Mesodermal cell (in vitro differentiated cells): ENCODE results near the gene GNAO1.

Experiments used
- H3K27ac ChIP-seq: 2 replicates; pipeline ENCODE4 v1.7.0; 2013; ENCODE audit warnings: mild to moderate bottlenecking, low read depth, low read length, moderate library complexity; ENCODE audit not compliant: severe bottlenecking
- H3K36me3 ChIP-seq: 2 replicates; pipeline ENCODE4 v1.7.1; 2013; ENCODE audit warnings: mild to moderate bottlenecking, low read length, moderate library complexity; ENCODE audit not compliant: control insufficient read depth, insufficient read depth
- H3K4me1 ChIP-seq: one replicate; pipeline ENCODE4 v1.7.1; 2013; ENCODE audit warnings: mild to moderate bottlenecking, low read length; ENCODE audit not compliant: insufficient read depth, control insufficient read depth, poor library complexity, severe bottlenecking
- H3K4me3 ChIP-seq: 2 replicates; pipeline ENCODE4 v1.7.0; 2013; ENCODE audit warnings: low read length, control low read depth, mild to moderate bottlenecking; ENCODE audit not compliant: insufficient read depth, poor library complexity, severe bottlenecking; ENCODE audit errors: extremely low read depth
- H3K9me3 ChIP-seq: 2 replicates; pipeline ENCODE4 v1.7.1; 2013; ENCODE audit warnings: mild to moderate bottlenecking, low read length, moderate library complexity; ENCODE audit not compliant: control insufficient read depth
- WGBS, 2 experiments: methylation state at CpG; one replicate each; pipeline ENCODE4 v1.1.5; 2013; ENCODE audit warnings: missing lambda C conversion rate in 2 of 2; ENCODE audit not compliant: insufficient coverage in 2 of 2; 5-methylcytosine and 5-hydroxymethylcytosine counted together

Gene GNAO1

GRCh38 chr16:56257666-56258342 is 66.5 kb downstream of the GNAO1 start:
- H3K4me3 ChIP-seq: no peak overlapping the region
- no peak overlapping the region for H3K27ac ChIP-seq
- H3K36me3 ChIP-seq: no peaks in the 10 kb centered on the region
- no peaks in the 10 kb centered on the region for H3K9me3 ChIP-seq
- 78 to 94% methylated on average over 5 to 6 of the region's 8 CpGs for WGBS, 2 experiments
- no peaks in the 10 kb centered on the region for H3K4me1 ChIP-seq

GRCh38 chr16:56258508-56259424 is 67.5 kb downstream of the GNAO1 start:
- WGBS, 2 experiments: 92 to 93% methylated on average over 5 to 7 of the region's 8 CpGs
- no peaks in the 10 kb centered on the region for H3K9me3 ChIP-seq
- no peaks in the 10 kb centered on the region for H3K4me1 ChIP-seq
- no peaks in the 10 kb centered on the region for H3K36me3 ChIP-seq
- no peak overlapping the region for H3K4me3 ChIP-seq
- H3K27ac ChIP-seq: no peak overlapping the region

GRCh38 chr16:56259425-56259779 is 68.1 kb downstream of the GNAO1 start:
- Histone ChIP-seq H3K4me3 (no peak overlapping the region), H3K4me1 (no peaks in the 10 kb centered on the region), H3K27ac (no peak overlapping the region), H3K36me3 (no peaks in the 10 kb centered on the region), H3K9me3 (no peaks in the 10 kb centered on the region)
- WGBS, 2 experiments: 89 to 90% methylated on average over 3 of the region's 4 CpGs

- Histone ChIP-seq H3K4me3 (no peak overlapping the region), H3K4me1 (no peaks in the 10 kb centered on the region), H3K9me3 (no peaks in the 10 kb centered on the region), H3K27ac (no peak overlapping the region), H3K36me3 (no peaks in the 10 kb centered on the region)
- whole genome bisulfite sequencing, 2 experiments: 82 to 85% methylated on average over 7 to 13 of the region's 13 CpGs
Observed at GRCh38 chr16:56260378-56261160, 69.3 kb downstream of the GNAO1 start.

GRCh38 chr16:56261656-56262055 is 70.4 kb downstream of the GNAO1 start:
- WGBS, 2 experiments: 93 to 96% methylated on average over 5 to 7 of the region's 7 CpGs
- Histone ChIP-seq H3K36me3 (no peaks in the 10 kb centered on the region), H3K4me1 (no peaks in the 10 kb centered on the region), H3K9me3 (no peaks in the 10 kb centered on the region), H3K4me3 (no peak overlapping the region), H3K27ac (no peak overlapping the region)

- H3K4me3 ChIP-seq: no peak overlapping the region
- no peaks in the 10 kb centered on the region for H3K36me3 ChIP-seq
- no peak overlapping the region for H3K27ac ChIP-seq
- no peaks in the 10 kb centered on the region for H3K4me1 ChIP-seq
- no peaks in the 10 kb centered on the region for H3K9me3 ChIP-seq
- 96 to 100% methylated on average over 2 to 3 of the region's 5 CpGs for WGBS, 2 experiments
Observed at GRCh38 chr16:56262148-56262547, 70.9 kb downstream of the GNAO1 start.

GRCh38 chr16:56262551-56263245 is 71.4 kb downstream of the GNAO1 start:
- H3K4me1 ChIP-seq: no peaks in the 10 kb centered on the region
- no peak overlapping the region for H3K27ac ChIP-seq
- WGBS, 2 experiments: 91 to 95% methylated on average over 6 to 7 of the region's 9 CpGs
- H3K36me3 ChIP-seq: no peaks in the 10 kb centered on the region
- H3K4me3 ChIP-seq: no peak overlapping the region
- H3K9me3 ChIP-seq: no peaks in the 10 kb centered on the region

- peaks cover 3% of the 10 kb centered on the region for H3K4me1 ChIP-seq
- H3K27ac ChIP-seq: no peak overlapping the region
- WGBS, 2 experiments: 89 to 91% methylated on average over 6 to 9 of the region's 11 CpGs
- no peaks in the 10 kb centered on the region for H3K36me3 ChIP-seq
- H3K4me3 ChIP-seq: no peak overlapping the region
- H3K9me3 ChIP-seq: no peaks in the 10 kb centered on the region
Observed at GRCh38 chr16:56263711-56264608, 72.7 kb downstream of the GNAO1 start.

- no CpG with 5 or more reads among the region's 2 CpGs for WGBS, 2 experiments
Observed at GRCh38 chr16:56264609-56264972, 73.3 kb downstream of the GNAO1 start.

More at GRCh38 chr16:56264609-56264972, 73.3 kb downstream of the GNAO1 start:
- Histone ChIP-seq H3K9me3 (no peaks in the 10 kb centered on the region), H3K4me1 (peaks cover 7% of the 10 kb centered on the region), H3K4me3 (no peak overlapping the region), H3K36me3 (no peaks in the 10 kb centered on the region), H3K27ac (no peak overlapping the region)
